Loucy (cell line): ENCODE data around the gene SSBP3.

Experiments used
- EZH2phosphoT487 ChIP-seq: fragments of 200-600 bp; IDR thresholded peaks from 2 replicates; pipeline ENCODE4 v1.6.1; 2018; ENCODE audit warnings: antibody characterized with exemption, mild to moderate bottlenecking, moderate library complexity, borderline replicate concordance
- TF ChIP-seq, protein P1 (sequence below): fragments of 200-600 bp; sonication (generic); conservative IDR thresholded peaks from 2 replicates; pipeline ENCODE4 v1.5.1; 2014; ENCODE audit warnings: mild to moderate bottlenecking, antibody characterized with exemption, low read length

DNA sequence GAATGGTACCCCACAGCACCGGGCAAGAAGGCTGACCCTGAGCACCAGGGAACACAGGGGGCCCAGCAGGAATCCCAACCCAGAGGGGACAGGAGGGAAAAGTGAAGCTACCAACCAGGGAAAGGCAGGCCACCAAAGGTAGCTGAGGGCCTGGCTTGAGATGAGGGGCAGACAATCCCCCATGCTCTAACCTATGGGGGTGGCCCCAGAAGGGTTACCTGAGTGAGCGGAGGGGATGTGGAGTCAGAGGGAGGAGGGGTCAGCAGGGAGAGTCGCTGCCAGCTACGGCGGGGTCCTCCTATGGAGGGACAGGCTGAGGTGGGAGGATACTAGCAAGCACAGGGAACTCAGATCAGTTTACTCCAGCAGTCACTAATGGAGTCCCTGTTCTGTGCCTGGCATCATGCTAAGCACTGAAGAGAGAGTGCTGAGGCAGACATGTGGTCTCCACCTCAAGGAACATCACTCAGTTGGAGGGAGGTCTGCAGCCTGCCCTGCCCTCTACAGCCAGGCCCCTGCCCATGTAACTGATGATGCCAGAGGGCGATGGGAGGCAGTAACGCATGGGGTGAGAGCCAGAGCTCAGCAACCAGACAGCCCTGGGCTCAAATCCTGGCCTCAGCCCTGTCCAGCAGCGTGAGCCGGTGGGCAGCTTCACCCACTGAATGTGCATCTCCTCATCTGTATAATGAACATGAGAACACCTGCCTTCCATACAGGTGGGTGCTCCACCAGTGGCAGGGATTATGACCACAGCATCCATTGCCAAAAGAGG is 227.7 kb downstream of the SSBP3 start:
- TF ChIP-seq, protein P1, sequence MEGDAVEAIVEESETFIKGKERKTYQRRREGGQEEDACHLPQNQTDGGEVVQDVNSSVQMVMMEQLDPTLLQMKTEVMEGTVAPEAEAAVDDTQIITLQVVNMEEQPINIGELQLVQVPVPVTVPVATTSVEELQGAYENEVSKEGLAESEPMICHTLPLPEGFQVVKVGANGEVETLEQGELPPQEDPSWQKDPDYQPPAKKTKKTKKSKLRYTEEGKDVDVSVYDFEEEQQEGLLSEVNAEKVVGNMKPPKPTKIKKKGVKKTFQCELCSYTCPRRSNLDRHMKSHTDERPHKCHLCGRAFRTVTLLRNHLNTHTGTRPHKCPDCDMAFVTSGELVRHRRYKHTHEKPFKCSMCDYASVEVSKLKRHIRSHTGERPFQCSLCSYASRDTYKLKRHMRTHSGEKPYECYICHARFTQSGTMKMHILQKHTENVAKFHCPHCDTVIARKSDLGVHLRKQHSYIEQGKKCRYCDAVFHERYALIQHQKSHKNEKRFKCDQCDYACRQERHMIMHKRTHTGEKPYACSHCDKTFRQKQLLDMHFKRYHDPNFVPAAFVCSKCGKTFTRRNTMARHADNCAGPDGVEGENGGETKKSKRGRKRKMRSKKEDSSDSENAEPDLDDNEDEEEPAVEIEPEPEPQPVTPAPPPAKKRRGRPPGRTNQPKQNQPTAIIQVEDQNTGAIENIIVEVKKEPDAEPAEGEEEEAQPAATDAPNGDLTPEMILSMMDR, result no peak
- TF ChIP-seq EZH2phosphoT487, result no peak
